Stimulated activated CD8-positive, alpha-beta memory T cell treated with anti-CD3 and anti-CD28 coated beads, Interleukin-7, amount 100 ng/mL, for 4 hours (primary cell): ENCODE measurements around the gene ALDH16A1.

Experiments
- DNase-seq, 2 donors: peaks; one replicate each; pipeline ENCODE4 v3.0.0-alpha.2; 2020; ENCODE audit warnings: low read depth in 2 of 2

The ALDH16A1 gene

DNA sequence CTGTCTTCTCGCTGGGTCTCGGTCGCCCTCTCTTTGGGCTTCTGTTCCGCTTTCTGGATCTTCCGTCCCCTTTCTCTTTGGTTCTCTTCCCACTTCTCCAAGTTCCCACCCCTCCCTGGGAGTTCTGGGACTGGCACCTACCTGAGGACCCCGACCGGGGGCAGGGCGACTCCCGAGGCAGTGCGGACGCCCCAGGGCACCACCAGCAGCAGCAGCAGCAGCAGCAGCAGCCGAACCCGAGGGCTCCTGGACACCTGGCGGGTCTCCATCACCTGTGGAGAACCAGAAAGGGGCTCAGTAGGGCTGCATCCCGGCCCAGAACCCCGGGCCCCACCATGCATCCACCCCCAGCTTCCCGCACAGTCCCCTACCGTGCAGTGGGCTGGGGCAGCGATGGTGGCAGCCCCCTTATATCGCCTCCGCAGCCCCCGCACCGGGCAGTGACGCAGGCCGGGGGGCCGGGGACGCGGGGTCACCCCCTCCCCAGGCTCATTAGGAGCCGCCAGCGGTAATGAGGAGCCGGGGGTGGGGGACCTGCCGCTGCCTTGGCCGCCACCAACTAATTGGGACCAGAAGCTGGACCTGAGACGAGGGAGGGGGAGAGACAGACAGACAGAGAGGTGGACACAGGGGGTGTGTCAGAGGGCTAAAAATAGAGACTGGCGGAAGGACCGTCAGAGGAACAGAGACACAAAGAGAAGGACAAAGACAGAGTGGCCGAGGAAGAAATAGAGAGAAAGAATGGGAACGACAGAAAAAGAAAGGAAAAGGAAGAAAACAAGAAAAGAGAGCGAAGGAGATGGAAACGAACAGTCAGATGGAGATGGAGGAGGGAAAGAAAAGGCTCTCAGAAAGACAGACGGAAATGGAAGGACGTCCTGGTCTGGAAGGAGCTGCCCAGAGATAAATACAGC lies 29.7 kb upstream of the ALDH16A1 start, which contains the start of gene PTH2:
PTH2 (minus strand) TSS at position 371 of the 914 bp plus-strand sequence; CDS start at position 269, 102 bp downstream.
- no peak for DNase-seq

- no peak for DNase-seq
Observed at GRCh38 chr19:49423985-49424303, 29.1 kb upstream of the ALDH16A1 start.

GRCh38 chr19:49425178-49425577 lies 27.8 kb upstream of the ALDH16A1 start, which contains the start of gene GFY:
Gene GFY, plus strand, starts transcription at chr19:49425388. Its CDS starts 1,043 bp downstream, at chr19:49426431.
- no peak for DNase-seq

DNA sequence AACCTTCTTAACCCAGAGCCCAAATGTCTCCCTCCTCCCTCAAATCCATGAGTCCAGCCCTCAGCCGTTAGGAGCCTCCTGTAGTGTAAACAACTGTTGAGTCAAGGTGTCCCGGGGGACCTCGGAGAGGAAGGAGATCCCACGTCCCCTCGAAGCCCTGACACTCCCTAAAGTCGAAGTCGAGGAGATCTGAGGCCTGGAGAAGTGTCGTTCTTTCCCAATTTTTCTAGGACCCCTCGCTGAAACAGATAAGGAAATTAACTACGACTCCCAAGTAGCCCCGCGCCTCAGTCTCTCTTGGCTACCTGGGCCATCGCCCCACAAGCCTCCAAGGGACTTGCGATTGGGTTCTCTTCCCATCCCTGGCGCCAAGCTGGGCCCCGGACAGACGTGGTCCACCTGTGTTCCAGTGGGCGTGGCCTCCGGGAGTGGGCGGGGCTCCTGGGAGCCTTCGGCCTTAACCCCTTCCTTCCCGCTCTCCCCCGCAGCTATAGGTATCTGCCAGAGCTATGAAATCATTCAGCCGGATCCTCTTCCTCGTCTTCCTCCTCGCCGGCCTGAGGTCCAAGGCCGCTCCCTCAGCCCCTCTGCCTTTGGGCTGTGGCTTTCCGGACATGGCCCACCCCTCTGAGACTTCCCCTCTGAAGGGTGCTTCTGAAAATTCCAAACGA lies 27.0 kb upstream of the ALDH16A1 start:
- DNase-seq: no peak

DNA sequence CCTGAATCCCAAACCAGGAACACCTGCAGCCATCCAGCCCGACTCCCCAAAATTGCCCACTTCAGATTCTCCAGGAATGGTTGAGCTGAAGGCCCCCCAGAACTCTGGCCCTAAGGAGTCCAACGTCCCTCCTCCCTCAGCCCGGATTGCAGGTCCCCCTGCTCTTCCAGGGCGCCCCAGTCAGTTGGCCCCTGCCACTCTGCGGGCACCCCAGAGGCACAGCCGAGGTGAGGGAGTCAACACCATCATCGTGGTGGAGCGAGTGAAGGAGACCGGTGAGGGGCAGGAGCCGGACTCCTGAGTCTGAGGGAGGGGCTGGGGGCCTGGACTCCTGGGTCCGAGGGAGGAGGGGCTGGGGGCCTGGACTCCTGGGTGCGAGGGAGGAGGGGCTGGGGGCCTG lies 25.7 kb upstream of the ALDH16A1 start:
- no peak for DNase-seq

GRCh38 chr19:49427855-49428546 lies 25.0 kb upstream of the ALDH16A1 start:
- DNase-seq: no peak

DNA sequence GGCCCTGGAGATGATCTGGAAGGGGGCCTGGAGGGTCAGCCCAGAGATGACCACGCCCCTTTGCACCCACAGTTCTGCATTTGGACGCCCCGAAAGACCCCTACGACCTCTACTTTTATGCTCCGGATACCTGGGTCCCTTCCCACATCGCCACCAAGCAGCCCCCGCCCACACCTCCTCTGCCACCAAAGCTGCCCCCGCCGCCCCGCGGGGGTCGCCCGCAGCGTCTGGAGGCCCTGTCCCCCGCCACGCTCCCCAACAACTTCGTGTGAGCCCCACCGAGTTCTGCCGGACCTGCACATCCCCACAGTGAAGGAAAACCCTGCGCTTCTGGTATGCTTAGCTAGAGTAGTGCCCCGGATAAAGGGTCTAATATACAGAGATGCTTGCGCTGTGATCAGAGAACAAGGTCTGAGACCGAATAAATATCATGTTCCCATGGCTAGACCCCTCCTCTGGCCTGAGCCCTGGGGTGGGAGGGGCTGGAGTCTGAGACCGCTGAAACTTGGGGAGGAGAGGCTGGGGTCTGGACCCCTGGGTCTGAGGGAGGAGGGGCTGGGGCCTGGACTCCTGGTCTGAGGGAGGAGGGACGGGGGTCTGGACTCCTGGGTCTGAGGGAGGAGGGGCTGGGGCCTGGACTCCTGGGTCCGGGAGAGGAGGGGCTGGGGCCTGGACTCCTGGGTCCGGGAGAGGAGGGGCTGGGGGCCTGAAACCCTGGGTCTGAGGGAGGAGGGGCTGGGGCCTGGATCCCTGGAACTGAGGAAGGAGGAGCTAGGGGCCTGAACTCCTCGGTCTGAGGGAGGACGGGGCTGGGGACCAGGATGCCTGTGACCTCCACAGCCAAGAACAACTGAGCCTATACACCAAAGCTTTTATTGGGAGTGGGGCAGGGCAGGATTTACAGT lies 24.2 kb upstream of the ALDH16A1 start:
- no peak for DNase-seq

DNA sequence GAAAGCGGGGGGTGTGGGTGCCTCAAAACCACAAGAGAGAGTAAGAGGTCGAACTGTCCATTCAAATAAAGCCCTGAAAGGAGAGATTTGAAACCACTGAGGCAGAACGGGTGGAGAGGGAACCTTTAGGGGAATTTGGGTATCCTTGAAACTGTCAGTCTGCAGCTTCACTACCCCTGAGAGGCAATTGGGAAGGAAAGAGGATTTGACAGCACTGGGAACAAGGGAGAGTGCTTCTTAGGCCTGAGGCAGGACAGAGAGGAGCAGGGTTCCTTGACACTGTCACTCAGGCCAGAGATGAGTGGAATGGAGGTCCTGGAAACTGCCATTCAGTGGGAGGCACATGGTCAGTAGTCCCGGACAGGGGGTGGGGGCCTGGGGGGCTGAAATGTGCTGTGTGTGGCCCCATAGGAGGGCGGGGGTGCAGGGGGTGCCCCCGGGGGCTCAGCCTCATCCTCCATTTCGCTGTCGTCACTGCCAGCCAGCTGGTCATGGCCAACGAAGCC lies 22.8 kb upstream of the ALDH16A1 start:
- DNase-seq: no peak

DNA sequence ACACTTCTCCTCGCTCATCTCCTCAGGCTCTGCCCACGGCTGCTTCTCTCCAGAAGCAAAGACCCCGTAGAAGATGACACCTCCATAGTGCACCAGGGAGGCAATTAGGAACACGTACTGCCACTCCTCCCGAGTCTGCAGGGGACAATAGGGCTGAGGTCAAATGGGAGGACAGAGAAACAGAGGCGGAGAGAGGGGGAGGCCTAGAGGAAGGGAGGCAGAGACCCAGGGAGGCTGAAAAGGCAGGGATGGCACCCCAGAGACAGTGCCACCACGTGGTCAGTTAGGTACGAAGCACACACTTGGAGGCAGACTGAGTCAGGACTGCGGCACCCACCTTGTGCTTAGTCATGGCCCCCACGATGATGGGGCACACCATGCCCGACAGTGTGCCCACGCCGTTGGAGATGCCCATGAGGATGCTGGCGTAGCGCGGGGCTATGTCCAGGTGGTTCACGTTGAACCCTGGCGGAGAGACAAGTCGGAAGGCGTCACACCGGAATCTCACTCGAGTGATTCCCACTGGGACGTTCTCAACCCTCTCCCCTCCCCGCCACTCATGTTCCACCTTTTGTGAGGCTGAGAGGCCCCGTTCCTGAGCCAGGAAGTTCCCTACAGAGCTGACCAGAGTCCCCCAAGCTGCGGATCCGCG lies 22.2 kb upstream of the ALDH16A1 start:
- DNase-seq: no peak

DNA sequence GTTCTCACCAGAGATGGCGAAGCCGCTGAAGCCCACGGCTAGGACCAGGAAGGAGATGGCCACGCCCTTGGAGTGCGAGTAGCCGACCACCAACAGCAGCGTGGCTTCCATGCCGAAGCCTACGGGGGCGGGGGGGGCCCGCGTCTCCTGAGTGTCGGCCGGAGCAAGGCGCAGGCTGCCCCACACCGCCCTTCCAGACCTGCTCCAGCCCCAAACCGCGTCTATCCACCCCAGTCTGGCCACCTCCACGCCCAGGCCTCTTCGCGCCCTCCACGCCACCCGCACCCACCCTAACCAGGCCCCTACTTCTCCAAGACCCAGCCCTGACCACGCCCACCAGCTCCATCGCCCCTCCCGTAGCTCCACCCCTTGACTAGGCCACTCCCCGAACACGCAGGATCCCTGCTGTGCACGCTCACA lies 21.7 kb upstream of the ALDH16A1 start:
- DNase-seq: no peak

- no peak for DNase-seq
Observed at GRCh38 chr19:49432141-49433073, 20.6 kb upstream of the ALDH16A1 start.

DNA sequence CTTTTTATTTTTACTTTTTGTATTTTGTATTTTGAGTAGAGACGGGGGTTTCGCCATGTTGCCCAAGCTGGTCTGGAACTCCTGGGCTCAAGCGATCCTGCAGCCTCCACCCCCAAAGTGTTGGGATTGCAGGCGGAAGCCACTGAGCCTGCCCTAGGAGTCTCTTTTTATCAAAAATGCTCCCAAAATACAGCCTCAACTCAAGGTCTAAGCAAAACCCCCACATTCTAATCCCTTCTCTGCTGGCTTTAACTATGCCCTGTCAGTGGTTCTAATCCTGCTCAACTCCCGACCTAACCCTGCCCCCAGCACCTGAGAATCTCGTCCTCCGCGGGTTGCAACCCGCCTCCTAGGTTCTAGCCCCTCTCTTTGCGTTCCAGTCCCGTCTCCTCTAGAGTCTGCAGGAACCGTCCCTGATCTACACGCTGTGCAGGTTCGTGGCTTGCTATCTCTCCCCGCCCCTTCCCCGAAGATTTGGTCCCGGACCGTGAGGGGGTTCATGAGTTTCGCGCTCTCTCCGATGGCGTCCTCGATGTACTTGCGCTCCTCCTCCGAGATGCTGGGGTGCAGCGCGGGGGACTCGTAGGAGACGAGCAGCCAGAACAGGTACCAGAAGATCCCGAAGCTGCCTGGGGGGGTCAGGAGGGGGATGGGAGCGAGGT lies 19.7 kb upstream of the ALDH16A1 start:
- no peak for DNase-seq

GRCh38 chr19:49434907-49435583 lies 18.0 kb upstream of the ALDH16A1 start:
- no peak for DNase-seq

GRCh38 chr19:49435670-49436069 lies 17.4 kb upstream of the ALDH16A1 start:
- no peak for DNase-seq

DNA sequence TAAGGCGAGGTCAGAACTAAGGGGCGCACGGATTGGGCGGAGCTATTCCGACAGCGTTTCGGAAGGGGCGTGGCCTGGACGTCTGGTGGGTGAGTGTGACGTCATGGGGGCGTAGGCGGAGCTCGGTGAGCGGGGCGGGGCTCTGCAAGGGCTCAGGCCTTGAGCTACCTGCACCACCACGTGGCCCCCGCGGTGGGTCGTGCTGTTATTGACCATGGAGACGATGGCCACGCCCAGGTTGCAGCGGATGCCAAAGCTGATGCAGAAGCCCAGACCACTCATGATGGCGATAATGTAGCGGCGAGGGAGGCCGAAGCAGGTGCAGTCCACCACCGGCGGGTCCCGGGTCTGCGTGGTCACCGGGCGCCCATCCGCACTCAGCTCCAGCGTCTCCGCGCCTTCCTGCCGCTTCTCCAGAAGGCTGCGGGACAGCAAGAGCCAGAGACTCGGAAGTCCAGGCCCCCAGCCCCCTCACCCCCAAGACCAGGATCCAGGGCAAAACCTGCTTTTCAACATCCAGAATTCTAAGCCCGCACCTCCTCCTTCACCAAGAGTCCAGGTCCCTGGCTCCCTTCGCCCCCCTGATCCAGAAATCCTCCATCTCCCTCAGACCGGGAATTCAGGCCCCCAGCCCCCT lies 16.5 kb upstream of the ALDH16A1 start:
- DNase-seq: peak in 1 of 2 donors; percentile 41

DNA sequence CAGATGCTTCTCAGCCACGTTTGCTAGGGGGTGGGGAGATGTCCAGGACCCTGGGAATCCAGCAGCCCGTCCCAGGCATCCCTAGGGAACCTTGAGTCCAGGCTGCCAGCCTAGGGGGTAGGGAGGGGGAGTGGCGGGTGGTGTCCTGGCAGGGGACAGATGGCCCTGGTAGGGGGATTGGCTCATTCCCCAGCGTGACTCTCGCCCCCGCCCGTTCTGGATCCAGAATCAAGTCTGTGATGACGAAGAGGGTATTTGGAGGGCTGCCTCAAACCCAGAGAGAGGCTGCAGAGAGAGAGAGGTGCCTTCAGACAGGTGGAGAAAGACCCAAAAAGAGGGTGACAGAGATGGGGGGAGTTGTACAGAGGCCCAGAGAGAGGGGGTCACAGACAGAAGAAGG lies 15.8 kb upstream of the ALDH16A1 start:
- DNase-seq: no peak

- DNase-seq: no peak
Observed at GRCh38 chr19:49438261-49438660, 14.8 kb upstream of the ALDH16A1 start.

- DNase-seq: no peak
Observed at GRCh38 chr19:49439836-49440235, 13.2 kb upstream of the ALDH16A1 start.
